GM21390 (cell line): ENCODE measurements around the gene GHR.
"Not testable (repeated sequence)": the region's sequence is repeated elsewhere in the genome, so short reads cannot be mapped to it uniquely, and the experiment has no call there.

Experiments
- ATAC-seq: cut with Tn5 transposase; IDR thresholded peaks from one replicate; pipeline ENCODE4 v1.9.1; 2021; ENCODE audit not compliant: unreplicated experiment

Gene GHR

GRCh38 chr5:42638972-42639371 is 215.7 kb downstream of the GHR start:
- no peak for ATAC-seq

GRCh38 chr5:42640835-42641234 is 217.6 kb downstream of the GHR start:
- no peak for ATAC-seq

GRCh38 chr5:42641336-42642005 is 218.2 kb downstream of the GHR start:
- no peak for ATAC-seq

- ATAC-seq = no peak
Observed at GRCh38 chr5:42642006-42642405, 218.8 kb downstream of the GHR start.

DNA sequence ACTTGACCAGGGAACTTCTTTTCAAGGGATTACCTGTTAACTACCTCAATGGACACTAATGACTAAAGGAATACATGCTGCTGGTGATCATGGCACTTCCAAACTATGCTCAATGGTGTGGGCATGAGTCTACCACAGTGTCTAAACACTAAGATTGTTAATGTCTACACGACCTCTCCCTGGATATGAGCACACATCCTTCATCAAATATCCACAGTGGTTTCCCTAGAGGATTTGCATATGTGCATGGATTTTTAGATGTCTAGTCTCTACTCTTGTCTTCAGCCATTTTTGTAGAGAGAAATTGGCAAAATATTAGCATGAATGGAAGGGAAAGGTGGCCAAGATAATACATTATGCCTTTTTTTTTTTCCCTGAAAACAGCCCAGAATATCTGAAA is 220.1 kb downstream of the GHR start:
- no peak for ATAC-seq

GRCh38 chr5:42645138-42645537 is 221.9 kb downstream of the GHR start:
- no peak for ATAC-seq

DNA sequence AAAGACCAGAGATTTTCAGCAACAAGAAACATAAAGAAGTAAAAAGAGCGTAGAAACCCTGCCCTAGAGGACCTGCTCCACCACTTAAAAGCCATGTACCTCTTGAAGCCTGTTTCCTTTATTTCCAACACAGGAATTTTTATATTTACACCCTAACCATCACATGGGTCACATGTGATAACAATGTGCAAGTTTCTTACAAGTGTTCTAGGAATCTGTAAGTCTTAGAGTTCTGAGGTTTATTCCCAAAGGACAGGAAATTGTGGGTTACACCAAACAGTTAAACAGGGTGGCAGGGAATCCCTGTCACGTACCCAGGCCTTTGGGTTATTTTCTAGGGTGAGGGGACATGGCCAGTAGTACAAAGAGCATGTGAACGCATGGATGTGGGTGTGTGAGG is 224.8 kb downstream of the GHR start:
- ATAC-seq = no peak

DNA sequence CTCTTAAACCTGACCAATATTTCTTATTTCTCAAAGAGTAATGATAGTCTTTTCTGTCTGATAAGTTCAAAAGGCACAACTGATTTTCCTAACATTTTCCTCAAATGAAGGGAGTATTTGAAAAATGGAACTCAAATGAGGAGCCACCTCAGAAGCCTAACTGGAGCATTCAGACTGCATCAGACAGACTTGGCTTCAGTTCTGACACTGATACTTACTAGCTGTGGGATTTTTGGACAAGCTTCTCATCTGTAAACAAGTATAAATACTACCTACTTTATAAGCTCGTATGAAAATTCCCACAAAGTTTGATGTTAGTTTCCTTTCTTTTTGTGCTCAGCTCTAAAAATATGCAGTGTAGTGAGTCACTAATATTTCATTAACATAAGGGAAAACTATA is 225.7 kb downstream of the GHR start:
- ATAC-seq = no peak

GRCh38 chr5:42650084-42650483 is 226.8 kb downstream of the GHR start:
- ATAC-seq = no peak

DNA sequence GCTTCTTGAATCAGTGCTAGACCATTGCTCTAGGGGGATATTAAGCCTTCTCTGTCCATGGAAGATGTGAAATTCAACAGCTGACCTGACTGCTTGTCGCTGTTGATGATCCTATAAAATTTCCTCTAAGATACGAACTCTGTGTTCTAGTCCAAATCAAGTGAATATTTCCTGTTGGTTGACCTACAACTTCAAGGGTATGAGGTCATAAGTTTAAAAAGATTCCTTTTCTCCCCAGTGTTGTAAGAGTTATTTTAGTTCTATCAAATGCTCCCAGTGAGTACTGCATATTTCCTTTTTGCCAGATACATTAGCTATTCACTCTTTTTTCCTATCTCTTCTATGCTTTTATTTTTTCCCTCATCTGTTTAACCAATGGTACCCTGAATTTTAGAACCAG is 230.5 kb downstream of the GHR start:
- no peak for ATAC-seq

- ATAC-seq = no peak
Observed at GRCh38 chr5:42654645-42655044, 231.4 kb downstream of the GHR start.

GRCh38 chr5:42655982-42656650 is 232.9 kb downstream of the GHR start:
- no peak for ATAC-seq

DNA sequence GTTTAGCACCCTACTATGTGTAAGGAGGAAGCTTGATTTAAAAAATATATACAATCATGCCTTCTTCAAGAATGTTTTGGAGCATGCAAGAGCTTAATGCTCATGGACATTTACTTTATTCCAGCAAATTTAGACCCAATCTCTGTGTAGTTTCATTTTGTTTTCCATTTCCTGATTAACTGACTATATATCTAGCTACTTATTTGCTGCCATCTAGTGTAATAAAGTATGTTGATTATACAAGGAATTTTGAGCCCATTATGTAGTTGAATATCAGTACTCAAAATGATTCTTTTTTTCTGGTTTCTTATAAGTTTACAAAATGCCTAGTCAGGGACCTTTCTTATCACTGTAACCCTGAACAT is 233.4 kb downstream of the GHR start:
- ATAC-seq = no peak

GRCh38 chr5:42659869-42660268 is 236.6 kb downstream of the GHR start:
- ATAC-seq = not testable (repeated sequence)

DNA sequence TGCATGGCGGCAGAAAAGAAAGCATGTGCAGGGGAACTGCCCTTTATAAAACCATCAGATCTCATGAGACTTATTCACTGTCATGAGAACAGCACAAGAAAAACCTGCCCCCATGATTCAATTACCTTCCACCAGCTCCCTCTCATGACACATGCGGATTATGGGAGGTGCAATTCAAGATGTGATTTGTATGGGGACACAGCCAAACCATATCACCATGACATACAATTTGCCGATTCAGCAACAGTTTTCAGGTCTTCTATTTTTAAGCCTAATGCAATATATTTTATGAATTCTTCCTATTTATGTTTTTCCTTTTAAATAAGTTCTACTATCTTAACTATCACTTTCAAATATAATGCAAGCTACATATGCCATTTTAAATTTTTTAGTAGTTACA is 242.6 kb downstream of the GHR start:
- ATAC-seq = no peak

GRCh38 chr5:42666869-42667268 is 243.6 kb downstream of the GHR start:
- no peak for ATAC-seq

DNA sequence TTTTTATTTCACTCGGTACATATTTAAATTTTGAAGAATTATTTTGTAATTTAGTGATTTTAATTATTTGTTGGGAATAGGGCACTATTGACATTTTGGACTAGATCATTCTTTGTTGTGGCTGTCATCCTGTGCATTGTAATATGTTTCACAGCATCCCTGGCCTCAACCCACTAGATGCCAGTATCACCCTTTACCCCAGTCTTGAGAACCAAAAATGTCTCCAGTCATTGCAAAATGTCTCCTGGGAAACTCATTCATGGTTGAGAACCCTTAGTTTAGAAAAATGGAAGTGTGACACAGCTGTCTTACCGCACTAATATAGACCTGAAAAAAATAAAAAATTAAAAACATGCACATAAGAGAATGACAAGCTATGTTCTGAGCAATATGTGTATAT is 245.0 kb downstream of the GHR start:
- ATAC-seq = no peak

DNA sequence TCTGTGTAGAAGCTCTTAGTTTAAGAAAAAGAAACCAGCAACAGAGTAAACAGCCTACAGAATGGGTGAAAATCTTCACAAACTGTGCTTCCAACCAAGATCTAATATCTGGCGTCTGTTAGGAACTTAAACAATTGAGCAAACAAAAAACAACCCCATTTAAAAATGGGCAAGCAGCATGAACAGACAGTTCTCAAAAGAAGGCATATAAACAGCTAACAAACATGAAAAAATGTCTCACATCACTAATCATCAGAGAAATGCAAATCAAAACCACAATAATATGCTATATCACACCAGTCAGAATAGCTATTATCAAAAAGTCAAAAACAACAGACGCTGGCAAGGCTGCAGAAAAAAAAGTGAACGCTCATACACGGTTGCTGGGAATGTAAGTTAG is 249.7 kb downstream of the GHR start:
- ATAC-seq = no peak

GRCh38 chr5:42675602-42676001 is 252.4 kb downstream of the GHR start:
- ATAC-seq = no peak

DNA sequence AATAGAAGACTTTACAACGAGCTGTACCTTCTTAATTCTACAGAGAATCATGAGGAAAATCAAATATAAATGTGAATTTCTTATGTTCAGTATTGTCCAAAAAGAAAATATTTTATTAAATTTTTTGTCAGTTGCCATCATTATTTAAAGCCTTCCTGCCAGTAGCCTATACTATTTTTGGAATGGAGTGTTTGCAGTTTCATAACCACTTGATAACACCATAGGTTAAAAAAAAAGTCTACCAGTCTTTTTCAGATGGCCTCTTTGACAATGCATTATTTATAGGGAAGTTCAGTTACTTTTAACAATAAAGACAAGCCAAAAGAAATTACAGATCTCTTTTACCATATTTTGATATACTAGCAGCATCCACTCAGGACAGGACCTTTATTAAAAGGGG is 253.1 kb downstream of the GHR start:
- no peak for ATAC-seq

DNA sequence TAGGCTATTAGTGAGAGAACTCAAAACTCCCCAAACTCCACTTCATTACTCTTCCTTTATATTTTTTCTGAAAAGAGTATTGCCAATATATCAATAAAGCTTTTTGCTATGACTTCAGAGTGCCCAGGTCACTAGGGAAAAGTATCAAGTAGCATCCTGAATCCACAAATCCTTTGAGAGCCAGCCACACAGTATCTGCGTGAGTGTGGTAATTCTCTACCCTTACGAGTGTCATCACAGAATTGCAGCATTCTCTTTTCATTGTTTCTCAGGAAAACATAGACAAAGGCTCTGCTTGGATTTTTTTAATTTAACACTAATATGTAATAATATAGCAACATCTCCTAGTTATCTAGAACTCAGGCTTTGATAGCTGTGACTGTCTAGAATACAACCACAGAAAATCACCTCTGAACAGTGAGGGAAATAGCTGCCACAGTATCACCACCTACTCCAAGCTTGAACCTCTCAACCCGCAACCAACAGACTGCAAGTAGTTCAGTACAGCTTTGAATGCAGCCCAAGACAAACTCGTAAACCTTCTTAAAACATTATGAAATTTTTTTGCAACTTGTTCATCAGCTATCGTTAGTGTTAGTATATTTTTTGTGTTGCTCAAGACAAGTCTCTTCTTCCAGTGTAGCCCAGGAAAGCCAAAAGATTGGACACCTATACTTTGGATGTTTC is 254.1 kb downstream of the GHR start:
- no peak for ATAC-seq

DNA sequence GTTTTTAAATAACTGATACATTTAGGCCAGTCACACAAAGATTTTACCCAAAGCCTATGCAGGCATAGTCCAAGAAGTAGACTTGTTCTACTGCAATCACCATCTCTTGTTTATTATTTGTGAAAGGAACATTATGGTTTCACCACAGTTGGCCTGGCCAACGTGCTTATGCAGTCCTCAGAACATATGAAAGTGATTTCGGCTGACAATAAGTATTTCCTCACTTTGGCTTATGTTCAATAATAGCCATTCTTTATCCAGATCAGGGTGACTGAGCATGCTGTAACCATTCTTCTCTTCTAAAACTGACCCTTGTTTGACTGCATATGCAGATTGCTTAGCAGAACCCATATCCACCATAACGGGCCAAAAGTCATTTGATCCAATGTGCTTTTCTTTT is 256.8 kb downstream of the GHR start:
- ATAC-seq = no peak
